GM18873 (cell line): ENCODE results near the gene ITGB2.
"Not testable (repeated sequence)": the region's sequence is repeated elsewhere in the genome, so short reads cannot be mapped to it uniquely, and the experiment has no call there.

Experiments
- ATAC-seq: cut with Tn5 transposase; IDR thresholded peaks from one replicate; pipeline ENCODE4 v1.9.1; 2021; ENCODE audit warnings: mild to moderate bottlenecking, moderate library complexity, moderate number of reproducible peaks; ENCODE audit not compliant: unreplicated experiment, low FRiP score

ITGB2 gene

GRCh38 chr21:44942566-44942965, 21.9 kb upstream of the ITGB2 start:
- ATAC-seq, result no peak

DNA sequence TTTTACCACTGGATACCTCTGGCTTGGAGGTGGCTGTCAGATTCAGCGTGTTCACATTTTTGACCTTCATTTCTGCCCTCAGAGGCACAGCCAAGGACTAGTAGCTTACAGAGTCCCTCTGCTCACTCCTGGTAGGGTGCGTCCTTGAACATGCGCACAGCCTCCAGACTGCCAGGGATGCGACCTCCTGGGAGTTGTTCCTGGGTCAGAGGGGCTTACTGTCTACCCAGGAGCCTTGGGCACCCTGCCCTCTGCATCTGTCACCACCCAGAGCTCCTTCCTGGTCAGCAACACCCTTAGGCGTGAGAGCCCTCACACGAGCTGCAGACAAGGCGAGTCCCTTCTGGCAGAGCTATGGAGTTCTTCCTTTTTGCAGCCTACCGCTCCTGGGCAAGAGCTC, 20.9 kb upstream of the ITGB2 start:
- ATAC-seq, result no peak

DNA sequence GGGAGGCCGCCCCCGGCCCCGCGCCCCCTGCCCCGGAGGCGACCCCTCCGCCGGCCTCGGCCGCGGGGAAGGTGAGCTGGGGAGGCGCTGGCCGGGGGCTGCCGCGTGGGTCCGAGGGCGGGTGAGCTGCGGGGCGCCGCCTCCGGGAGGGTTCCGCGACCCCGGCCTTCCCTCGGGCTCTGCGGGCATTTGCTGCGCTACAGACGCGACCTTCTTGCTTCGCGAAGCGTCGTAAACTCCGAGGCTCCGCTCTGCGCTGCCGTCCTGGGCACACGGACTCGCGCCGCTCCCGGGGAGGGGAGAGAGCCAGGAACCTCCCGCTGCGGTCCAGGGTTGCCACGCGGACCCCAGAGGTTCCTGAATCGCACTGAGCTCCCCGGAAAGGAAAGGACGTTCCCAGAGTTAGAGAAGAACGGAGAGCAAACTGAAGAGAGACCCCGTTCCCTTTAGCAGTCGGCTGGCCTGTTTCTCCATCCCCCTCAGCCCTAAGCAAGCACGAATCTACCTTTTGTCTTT, 19.5 kb upstream of the ITGB2 start:
- ATAC-seq, result no peak

DNA sequence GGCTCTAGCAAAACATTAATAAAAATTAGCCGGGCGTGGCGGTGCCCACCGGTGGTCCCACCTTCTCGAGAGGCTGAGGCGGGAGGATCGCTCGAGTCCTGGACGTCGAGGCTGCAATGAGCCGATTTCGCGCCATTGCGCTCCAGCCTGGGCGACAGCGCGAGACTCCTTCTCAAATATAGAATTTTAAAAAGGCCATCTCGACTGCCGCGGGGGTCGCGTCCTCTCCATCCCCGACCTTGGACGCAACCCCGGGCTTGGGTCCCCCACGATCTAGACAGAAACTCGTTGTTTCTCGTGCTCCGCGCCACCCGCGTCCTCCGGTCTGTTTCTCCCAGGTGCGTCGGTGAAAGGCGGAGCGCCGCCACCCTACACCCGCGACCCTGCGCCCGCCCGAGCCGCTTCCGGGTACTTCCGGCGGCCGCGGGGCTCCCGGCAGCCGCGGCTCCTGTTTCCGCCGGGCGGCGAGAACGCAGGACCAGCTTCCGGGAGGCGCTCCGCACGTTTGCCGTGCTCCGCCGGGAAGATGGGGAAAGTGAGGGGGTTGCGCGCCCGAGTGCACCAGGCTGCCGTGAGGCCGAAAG, 18.9 kb upstream of the ITGB2 start, which contains the start of gene SLX9:
Gene SLX9, plus strand, starts transcription at position 498 of the 584 bp plus-strand sequence. Its CDS starts 29 bp downstream, at position 527.
- ATAC-seq, result no peak

GRCh38 chr21:44938772-44939531, 18.3 kb upstream of the ITGB2 start:
- no peak for ATAC-seq

DNA sequence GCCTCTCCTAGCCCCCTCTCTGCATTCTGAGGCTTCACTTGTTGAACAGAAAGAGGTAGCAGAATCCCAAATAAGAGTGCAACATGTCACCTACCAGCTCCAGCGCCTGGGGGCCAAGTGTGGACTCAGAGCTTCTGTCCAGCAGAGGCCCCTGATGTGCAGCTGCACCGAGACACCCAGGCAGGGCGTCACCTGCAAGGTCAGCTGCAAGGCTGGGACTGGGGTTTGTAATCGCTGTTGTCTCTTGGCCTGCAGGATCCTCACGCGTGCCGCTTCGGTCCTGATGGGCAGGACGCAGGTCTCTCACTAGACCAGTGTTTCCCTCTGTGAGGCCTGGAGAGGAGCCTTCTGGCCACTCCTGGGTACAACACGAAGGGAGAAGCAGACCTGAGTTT, 14.8 kb upstream of the ITGB2 start:
- no peak for ATAC-seq

DNA sequence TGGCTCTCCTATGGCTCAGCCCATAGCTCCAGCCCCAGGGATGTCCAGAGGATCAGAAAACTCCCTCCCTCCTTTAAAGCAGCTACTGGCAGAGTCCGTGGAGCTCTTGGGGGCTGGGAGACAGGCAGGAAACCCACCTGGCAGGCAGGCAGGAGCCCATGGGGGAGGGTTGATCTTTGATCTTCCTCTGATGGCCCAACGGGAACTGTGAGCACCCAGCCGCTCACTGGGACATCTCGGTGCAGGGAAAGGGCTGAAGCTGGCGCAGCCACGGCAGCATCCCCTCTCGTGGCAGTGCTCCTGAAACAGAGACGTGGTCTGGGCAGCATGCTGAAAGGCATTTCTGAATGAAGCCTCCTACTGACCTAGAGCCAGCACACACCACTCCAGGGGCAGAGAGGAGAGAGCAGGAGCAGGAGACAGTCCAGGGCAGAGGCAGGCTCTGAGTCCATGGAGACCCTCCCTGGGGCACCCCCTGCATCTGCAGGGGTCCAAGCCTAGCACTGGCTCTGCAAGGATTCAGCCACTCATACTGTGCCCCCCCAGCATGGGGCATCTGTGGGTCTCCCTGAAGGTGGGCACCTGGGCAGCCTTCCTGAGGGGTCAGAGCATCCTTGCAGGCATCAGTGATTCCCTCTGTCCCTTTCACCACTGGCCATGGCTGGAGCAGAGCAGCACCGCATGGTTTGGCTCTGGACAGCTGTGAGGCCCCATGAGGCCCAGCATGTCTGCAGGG, 14.3 kb upstream of the ITGB2 start:
- ATAC-seq, result no peak

DNA sequence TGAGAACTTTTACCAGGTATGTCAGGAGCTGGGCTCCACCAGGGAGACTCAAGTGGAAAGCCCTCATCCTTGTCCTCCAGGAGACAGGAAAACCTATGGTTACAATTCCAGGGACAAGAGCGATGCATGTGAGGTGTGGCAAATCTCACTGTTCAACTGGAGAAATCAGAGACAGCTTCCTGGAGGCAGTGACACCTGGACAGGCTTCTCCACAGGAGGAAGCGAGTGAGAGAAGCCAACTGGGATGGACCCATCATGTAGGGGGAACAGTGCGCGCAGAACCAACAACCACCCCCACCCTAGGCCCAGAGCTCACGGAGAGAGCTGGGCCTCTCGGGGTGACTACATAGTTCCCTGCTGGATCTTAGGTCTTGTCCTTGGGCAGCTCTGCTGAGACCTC, 13.6 kb upstream of the ITGB2 start:
- no peak for ATAC-seq

DNA sequence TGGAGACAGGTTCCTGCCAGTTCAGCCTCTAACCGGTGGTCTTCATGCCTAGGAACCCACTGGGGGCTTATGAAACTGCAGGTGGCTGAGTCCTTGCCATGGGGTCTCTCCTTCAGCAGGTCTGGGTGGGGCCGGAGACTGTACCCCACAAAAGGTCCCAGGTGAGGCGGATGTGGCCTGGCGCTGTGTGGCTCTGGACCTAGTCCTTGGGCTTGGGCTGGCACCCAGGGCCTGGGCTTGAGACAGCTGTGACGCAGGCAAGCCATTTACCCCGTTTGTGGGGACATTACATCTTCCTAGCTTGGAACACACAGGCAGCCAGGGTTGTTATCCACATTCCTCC, 13.2 kb upstream of the ITGB2 start:
- ATAC-seq, result no peak

DNA sequence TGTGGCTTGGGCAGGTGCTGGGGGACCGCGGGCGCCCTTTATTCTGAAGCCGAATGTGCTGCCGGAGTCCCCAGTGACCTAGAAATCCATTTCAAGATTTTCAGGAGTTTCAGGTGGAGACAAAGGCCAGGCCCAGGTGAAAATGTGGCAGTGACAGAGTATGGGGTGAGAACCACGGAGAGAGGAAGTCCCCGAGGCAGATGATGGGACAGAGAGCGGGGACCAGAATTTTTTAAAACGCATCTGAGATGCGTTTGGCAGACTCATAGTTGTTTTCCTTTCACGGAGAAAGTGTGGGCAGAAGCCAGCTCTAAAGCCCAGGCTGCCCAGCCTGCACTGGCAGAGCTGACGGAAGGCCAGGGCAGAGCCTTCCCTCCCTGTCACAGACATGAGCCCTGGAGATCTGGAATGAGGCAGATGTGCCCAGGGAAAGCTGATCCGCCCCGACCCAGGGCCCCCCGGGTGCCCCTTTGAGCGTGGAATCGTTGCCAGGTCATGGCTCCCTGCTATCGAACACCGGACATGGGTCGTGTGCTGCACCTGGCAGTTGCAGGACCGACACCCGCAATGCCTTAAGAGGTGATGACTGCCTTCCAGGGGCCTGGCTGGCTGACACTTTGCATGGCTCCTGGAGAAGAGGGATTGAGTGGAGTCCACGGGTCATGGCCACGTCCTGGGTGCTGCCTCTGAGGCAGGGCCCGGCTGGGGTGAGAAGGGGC, 12.7 kb upstream of the ITGB2 start:
- no peak for ATAC-seq

GRCh38 chr21:44932408-44933181, 11.9 kb upstream of the ITGB2 start:
- ATAC-seq, result no peak

DNA sequence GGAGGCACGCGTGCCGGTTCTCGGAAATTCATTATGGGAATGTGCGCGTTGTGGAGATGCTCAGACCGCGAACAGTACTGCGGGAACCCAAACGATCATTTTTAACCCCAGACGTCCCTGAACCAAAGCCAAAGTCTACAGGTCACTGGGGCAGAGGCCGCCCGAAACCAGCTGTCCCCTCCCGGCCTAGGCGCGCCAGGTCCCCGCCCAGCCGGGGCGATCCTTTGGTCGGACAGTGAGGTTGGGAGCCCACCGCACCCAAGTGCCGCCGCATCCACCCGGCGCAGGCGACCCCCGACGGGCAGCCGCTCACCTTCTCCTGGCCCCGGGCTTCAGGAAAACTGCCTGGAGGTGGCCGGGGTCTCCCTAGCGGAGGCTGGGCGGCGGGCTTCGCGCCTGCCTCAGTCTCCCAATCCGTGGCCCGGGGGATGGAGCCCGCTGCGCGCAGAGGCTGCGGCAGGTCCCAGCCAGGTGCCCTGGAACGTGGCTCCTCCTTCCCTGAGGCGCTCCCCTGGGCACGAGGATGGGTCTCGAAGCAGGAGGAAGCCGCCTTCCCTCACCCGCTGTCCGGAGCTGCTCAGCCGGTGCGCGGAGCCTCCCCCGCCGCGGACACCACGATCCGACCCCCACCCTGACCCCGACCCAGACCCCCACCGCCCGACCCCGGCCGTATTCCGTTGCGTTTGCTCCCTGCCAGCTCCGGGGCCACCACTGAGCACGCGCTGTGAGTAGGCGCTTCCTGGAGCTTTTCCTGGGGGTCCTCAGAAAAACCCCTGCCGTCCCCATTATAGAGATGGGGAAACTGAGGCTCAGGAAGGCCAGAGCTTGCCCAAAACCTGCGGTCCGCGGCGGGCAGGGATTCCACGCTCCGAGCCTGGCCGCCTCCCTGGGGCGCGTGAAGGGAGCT, 11.1 kb upstream of the ITGB2 start:
- no peak for ATAC-seq

- no peak for ATAC-seq
These were observed 10.4 kb upstream of the ITGB2 start for GRCh38 chr21:44931137-44931500.

GRCh38 chr21:44930543-44930981, 9.9 kb upstream of the ITGB2 start:
- ATAC-seq, result no peak

DNA sequence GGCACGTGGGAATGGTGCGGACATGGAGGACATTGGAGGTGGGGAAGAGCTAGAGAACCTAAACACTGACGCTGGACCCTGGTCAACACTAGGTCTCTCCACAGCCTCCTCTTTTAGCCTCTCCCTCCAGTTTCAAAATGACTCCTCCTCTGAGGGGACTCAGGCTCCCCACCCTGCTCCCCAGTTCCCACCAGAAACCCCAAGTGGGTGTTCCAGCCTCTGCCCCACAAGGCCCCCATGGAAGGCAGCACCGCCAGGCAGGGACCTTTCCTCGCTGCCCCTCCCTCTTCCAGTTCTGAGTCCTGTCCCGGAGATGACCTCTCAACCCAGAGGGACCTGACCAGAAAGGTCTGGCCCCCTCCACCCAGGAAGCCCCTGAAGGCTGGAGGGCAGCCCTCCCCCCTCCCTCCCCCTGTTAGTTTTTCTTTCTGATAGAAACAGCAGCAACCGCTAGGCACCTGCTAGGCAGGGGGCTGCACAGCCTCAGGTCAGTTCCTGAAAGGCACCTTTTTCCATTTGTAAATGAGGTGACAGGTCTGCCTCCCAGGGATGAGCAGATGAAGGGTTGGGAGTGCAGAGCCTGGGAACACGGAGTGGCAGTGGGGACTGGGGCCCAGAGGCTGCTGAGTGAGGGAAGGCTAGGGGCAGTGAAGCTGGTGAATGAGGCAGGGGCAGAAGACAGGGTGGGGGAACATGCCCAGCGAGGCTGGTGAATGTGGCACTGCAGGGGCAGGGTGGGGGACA, 9.3 kb upstream of the ITGB2 start:
- ATAC-seq, result no peak

GRCh38 chr21:44929242-44929798, 8.6 kb upstream of the ITGB2 start:
- no peak for ATAC-seq

DNA sequence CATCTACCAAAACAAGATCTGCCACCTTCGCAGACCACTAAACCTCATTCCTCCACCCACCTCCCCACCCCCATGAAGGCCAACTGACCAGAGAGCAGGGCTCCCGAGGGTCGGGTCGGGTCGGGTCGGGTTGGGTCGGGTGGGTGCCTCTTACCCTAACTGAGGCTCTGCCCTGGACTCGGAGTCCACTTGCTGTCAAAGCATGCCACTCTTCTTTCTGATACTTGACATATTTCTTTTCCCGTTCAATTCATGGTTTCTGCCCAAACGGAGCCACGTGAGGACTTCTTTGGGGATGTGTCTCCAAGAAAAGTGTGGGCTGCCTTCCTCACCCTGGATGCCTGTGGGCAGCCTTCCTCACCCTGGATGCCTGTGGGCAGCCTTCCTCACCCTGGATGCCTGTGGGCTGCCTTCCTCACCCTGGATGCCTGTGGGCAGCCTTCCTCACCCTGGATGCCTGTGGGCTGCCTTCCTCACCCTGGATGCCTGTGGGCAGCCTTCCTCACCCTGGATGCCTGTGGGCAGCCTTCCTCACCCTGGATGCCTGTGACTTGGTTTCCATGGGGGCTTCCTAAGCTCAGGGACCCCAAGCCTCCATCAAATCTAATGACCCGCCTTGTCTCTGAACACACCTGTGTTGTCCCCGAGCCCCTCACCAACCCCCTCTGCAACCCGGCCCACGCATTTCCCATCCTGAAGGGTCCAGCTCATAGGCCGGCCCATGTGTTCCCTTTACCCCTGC, 8.0 kb upstream of the ITGB2 start:
- not testable (repeated sequence) for ATAC-seq
